OCI-LY7 (cell line): ENCODE data around the gene PICALM. TPM values are rescaled to one million over a fixed set of nuclear protein-coding genes. Genes with fewer than 3 reads are reported as not detected.

Experiments used
- BruUV-seq: library from RNA; stranded (reverse); fragments of 400-500 nt; replicated peaks from 2 replicates; lab custom pipeline; 2021; lab: Mats Ljungman, UMichigan
- CTCF ChIA-PET: fragments of 300-600 bp; sonication (Branson Sonifier 250); formaldehyde crosslinking; loops from one replicate; lab custom pipeline; 2022; ENCODE audit warnings: antibody characterized with exemption; ENCODE audit not compliant: unreplicated experiment; lab: Charles Lee
- POLR2A ChIA-PET: fragments of 300-600 bp; sonication (Branson Sonifier 250); formaldehyde crosslinking; loops from one replicate; lab custom pipeline; 2022; ENCODE audit warnings: antibody characterized with exemption; lab: Charles Lee
- DNase-seq: peaks from one replicate; pipeline ENCODE4 v3.0.0-alpha.2; 2015; ENCODE audit warnings: low spot score
- H2AFZ ChIP-seq: fragments of 200-600 bp; sonication (generic), shearing (Covaris generic); 2 replicates; pipeline ENCODE4 v1.6.1; 2014; ENCODE audit warnings: mild to moderate bottlenecking, antibody characterized with exemption, low read length, moderate library complexity
- H3K27ac ChIP-seq: fragments of 200-600 bp; sonication (generic); 2 replicates; pipeline ENCODE4 v1.5.1; 2014; ENCODE audit warnings: mixed run types, low read depth, mild to moderate bottlenecking, moderate library complexity, low read length, inconsistent platforms; ENCODE audit not compliant: poor library complexity, severe bottlenecking
- H3K36me3 ChIP-seq: fragments of 200-600 bp; sonication (generic); 2 replicates; pipeline ENCODE4 v1.6.1; 2014; ENCODE audit warnings: mild to moderate bottlenecking, antibody characterized with exemption, low read length, moderate library complexity, mixed read lengths; ENCODE audit not compliant: insufficient read depth
- H3K4me1 ChIP-seq: fragments of 200-600 bp; sonication (generic); 2 replicates; pipeline ENCODE4 v1.5.1; 2014; ENCODE audit warnings: mild to moderate bottlenecking, low read length; ENCODE audit not compliant: insufficient read depth, poor library complexity, severe bottlenecking
- H3K4me2 ChIP-seq: fragments of 200-600 bp; sonication (generic); 2 replicates; pipeline ENCODE4 v1.6.1; 2014; ENCODE audit warnings: mild to moderate bottlenecking, low read length
- H3K4me3 ChIP-seq: fragments of 200-600 bp; sonication (generic); 2 replicates; pipeline ENCODE4 v1.5.1; 2014; ENCODE audit warnings: mild to moderate bottlenecking, low read depth, low read length; ENCODE audit not compliant: poor library complexity, severe bottlenecking
- H3K79me2 ChIP-seq: fragments of 200-600 bp; sonication (generic); 2 replicates; pipeline ENCODE4 v1.6.1; 2016; ENCODE audit warnings: low read depth, mild to moderate bottlenecking, low read length, moderate library complexity, mixed read lengths; ENCODE audit not compliant: insufficient read depth
- H3K9me2 ChIP-seq: fragments of 200-600 bp; sonication (generic); 2 replicates; pipeline ENCODE4 v1.6.1; 2016; ENCODE audit warnings: mild to moderate bottlenecking, low read length, mixed read lengths; ENCODE audit not compliant: insufficient read depth
- H3K9me3 ChIP-seq: fragments of 200-600 bp; sonication (generic); 2 replicates; pipeline ENCODE4 v1.6.1; 2014; ENCODE audit warnings: mild to moderate bottlenecking, mixed run types, low read length, mixed read lengths
- H4K20me1 ChIP-seq: fragments of 200-600 bp; sonication (generic); 2 replicates; pipeline ENCODE4 v1.6.1; 2014; ENCODE audit warnings: mild to moderate bottlenecking, antibody characterized with exemption, low read length, moderate library complexity, mixed read lengths; ENCODE audit not compliant: insufficient read depth
- EZH2phosphoT487 ChIP-seq: fragments of 200-600 bp; sonication (generic); IDR thresholded peaks from 2 replicates; pipeline ENCODE4 v1.6.1; 2018; ENCODE audit warnings: low read depth, borderline replicate concordance, mild to moderate bottlenecking, mixed run types, antibody characterized with exemption, low read length, moderate library complexity, mixed read lengths
- intact Hi-C: fragments of 100-400 bp; cut with micrococcal nuclease; formaldehyde crosslinking; loops from one replicate; pipeline ENCODE4 v1.10.0; 2022; ENCODE audit not compliant: unreplicated experiment
- total RNA-seq, 2 experiments: library from RNA; depleted of rRNA in 1 of 2; stranded (reverse); fragments of >200 nt in 1 of 2; shearing (Covaris generic) in 1 of 2; gene quantifications; 2 replicates each; pipeline ENCODE4 v1.2.3, GENCODE V29; 2014 to 2022
- TF ChIP-seq, protein P1 (sequence below): fragments of 200-600 bp; sonication (generic); conservative IDR thresholded peaks from 2 replicates; pipeline ENCODE4 v1.5.1; 2014; ENCODE audit warnings: mild to moderate bottlenecking, antibody characterized with exemption, low read length, moderate library complexity, mixed read lengths

The PICALM gene
- total RNA-seq, 2 experiments from 2014 or later, result 77.9 to 108 TPM

DNA sequence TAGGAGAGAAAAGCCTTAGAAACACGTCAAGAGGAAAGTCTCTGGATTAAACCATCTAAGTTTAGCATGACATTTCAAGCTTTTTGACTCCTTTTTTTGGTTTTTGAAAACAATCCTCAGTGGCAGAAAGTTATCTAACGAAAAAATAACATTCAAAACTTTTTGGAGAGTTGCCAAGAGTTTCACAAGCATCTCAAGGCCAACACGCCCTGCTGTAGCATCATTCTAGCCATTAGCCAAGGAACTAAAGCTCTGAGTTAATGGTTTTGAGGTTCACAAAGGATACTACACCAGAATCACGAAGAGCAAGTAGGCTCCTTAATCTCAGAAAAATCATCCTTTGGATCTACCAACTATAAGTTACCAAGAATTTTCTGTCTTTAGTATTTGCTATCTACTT lies 94.8 kb downstream of the PICALM start:
- H3K79me2 ChIP-seq, result no peaks in the 10 kb centered on the region
- no TSS peak for BruUV-seq
- H3K36me3 ChIP-seq, result peaks cover 90% of the 10 kb centered on the region
- intact Hi-C loops, result no loop called here
- H4K20me1 ChIP-seq, result no peaks in the 10 kb centered on the region
- POLR2A ChIA-PET, result no interaction called here
- no peak overlapping the region for H3K4me2 ChIP-seq
- no peak overlapping the region for H3K4me3 ChIP-seq
- CTCF ChIA-PET, result no interaction called here
- TF ChIP-seq EZH2phosphoT487, result no peak
- TF ChIP-seq, protein P1, sequence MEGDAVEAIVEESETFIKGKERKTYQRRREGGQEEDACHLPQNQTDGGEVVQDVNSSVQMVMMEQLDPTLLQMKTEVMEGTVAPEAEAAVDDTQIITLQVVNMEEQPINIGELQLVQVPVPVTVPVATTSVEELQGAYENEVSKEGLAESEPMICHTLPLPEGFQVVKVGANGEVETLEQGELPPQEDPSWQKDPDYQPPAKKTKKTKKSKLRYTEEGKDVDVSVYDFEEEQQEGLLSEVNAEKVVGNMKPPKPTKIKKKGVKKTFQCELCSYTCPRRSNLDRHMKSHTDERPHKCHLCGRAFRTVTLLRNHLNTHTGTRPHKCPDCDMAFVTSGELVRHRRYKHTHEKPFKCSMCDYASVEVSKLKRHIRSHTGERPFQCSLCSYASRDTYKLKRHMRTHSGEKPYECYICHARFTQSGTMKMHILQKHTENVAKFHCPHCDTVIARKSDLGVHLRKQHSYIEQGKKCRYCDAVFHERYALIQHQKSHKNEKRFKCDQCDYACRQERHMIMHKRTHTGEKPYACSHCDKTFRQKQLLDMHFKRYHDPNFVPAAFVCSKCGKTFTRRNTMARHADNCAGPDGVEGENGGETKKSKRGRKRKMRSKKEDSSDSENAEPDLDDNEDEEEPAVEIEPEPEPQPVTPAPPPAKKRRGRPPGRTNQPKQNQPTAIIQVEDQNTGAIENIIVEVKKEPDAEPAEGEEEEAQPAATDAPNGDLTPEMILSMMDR, result no peak
- no peaks in the 10 kb centered on the region for H3K4me1 ChIP-seq
- H2AFZ ChIP-seq, result no peak overlapping the region
- DNase-seq, result no peak
- no peaks in the 10 kb centered on the region for H3K9me3 ChIP-seq
- H3K27ac ChIP-seq, result no peak overlapping the region
- no peaks in the 10 kb centered on the region for H3K9me2 ChIP-seq

- Histone ChIP-seq H3K4me3 (no peak overlapping the region), H2AFZ (no peak overlapping the region), H3K9me3 (no peaks in the 10 kb centered on the region), H3K9me2 (no peaks in the 10 kb centered on the region), H3K4me2 (no peak overlapping the region), H3K4me1 (no peaks in the 10 kb centered on the region), H3K27ac (no peak overlapping the region), H4K20me1 (no peaks in the 10 kb centered on the region), H3K36me3 (peaks cover 92% of the 10 kb centered on the region), H3K79me2 (no peaks in the 10 kb centered on the region)
- ChIA-PET CTCF (no interaction called here), POLR2A (interaction anchor here (0.8 kb wide), 1 partner anchor 48 kb away, joined by 3 read pairs; no protein-coding TSS in a partner anchor)
- TF ChIP-seq EZH2phosphoT487, result no peak
- TF ChIP-seq, protein P1, result no peak
- no TSS peak for BruUV-seq
- DNase-seq, result no peak
- intact Hi-C loops, result no loop called here
These were observed 98.3 kb downstream of the PICALM start for GRCh38 chr11:85970593-85970992.

- TF ChIP-seq EZH2phosphoT487, result no peak
- TF ChIP-seq, protein P1, result no peak
- Histone ChIP-seq H3K4me3 (no peak overlapping the region), H3K4me1 (no peaks in the 10 kb centered on the region), H3K4me2 (no peak overlapping the region), H3K27ac (no peak overlapping the region), H3K9me2 (no peaks in the 10 kb centered on the region), H3K79me2 (no peaks in the 10 kb centered on the region), H3K9me3 (no peaks in the 10 kb centered on the region), H3K36me3 (peaks cover 86% of the 10 kb centered on the region), H2AFZ (no peak overlapping the region), H4K20me1 (no peaks in the 10 kb centered on the region)
- CTCF ChIA-PET, result interaction anchor here (1.2 kb wide), 1 partner anchor 48 kb away, joined by 3 read pairs; no protein-coding TSS in a partner anchor
- intact Hi-C loops, result no loop called here
- no TSS peak for BruUV-seq
- DNase-seq, result no peak
- POLR2A ChIA-PET, result interaction anchor here (1.4 kb wide), 1 partner anchor 21 kb away, joined by 3 read pairs; no protein-coding TSS in a partner anchor
These were observed 101.4 kb downstream of the PICALM start for GRCh38 chr11:85967457-85967856.
